Adrenal gland (tissue), 5 donors: Measurements from ENCODE around the gene CAPSL.

Experiments
- POLR2A ChIP-seq, 2 donors: fragments of 450-650 bp; IDR thresholded peaks; one replicate each; pipeline ENCODE4 v1.6.1; 2017; ENCODE audit warnings: antibody characterized with exemption in 2 of 2, mild to moderate bottlenecking in 2 of 2, moderate library complexity in 1 of 2
- TF ChIP-seq, protein P1 (sequence below), 6 experiments: fragments of 450-650 bp in 4 of 6; fragments of 200-600 bp in 2 of 6; sonication (generic) in 1 of 6; IDR thresholded peaks; 1 replicate in 5 of 6; 2 replicates in 1 of 6; pipeline versions ENCODE4 v1.5.1 to v1.8.0; 2016 to 2021; ENCODE audit warnings: antibody characterized with exemption in 6 of 6, mild to moderate bottlenecking in 2 of 6, moderate library complexity in 1 of 6
- donor health status: DM: no; HTN: no; CAD: no.

DNA sequence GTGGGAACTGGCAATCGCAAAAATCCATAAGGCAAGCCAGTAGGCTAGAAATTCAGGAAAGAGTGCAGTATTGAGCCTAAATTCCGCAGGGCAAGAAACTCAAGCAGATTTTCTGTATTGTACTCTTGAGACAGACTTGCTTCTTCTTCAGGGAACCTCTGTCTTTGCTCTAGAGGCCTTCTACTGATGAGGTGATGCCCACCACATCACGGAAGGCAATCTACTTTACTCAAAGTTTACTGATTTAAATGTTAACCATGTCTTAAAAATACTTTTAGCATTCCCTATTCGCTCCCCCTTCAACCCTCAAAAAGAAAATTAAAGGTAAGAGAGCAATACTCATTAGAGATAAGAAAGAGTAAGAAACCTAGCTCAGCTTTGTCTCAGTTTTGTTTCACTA lies 70.4 kb downstream of the CAPSL start:
- TF ChIP-seq, protein P1, sequence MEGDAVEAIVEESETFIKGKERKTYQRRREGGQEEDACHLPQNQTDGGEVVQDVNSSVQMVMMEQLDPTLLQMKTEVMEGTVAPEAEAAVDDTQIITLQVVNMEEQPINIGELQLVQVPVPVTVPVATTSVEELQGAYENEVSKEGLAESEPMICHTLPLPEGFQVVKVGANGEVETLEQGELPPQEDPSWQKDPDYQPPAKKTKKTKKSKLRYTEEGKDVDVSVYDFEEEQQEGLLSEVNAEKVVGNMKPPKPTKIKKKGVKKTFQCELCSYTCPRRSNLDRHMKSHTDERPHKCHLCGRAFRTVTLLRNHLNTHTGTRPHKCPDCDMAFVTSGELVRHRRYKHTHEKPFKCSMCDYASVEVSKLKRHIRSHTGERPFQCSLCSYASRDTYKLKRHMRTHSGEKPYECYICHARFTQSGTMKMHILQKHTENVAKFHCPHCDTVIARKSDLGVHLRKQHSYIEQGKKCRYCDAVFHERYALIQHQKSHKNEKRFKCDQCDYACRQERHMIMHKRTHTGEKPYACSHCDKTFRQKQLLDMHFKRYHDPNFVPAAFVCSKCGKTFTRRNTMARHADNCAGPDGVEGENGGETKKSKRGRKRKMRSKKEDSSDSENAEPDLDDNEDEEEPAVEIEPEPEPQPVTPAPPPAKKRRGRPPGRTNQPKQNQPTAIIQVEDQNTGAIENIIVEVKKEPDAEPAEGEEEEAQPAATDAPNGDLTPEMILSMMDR (IDR thresholded peaks at IDR 0.05), result no peak
- TF ChIP-seq POLR2A (IDR thresholded peaks at IDR 0.05), result no peak
